ENCODE measurements around the gene M6PR. TPM values are rescaled to one million over a fixed set of nuclear protein-coding genes. Genes with fewer than 3 reads are reported as not detected.
"Not testable (repeated sequence)": the region's sequence is repeated elsewhere in the genome, so short reads cannot be mapped to it uniquely, and the experiment has no call there.

The M6PR gene
- total RNA-seq, 1 donor from 2014 or later: 117 TPM

DNA sequence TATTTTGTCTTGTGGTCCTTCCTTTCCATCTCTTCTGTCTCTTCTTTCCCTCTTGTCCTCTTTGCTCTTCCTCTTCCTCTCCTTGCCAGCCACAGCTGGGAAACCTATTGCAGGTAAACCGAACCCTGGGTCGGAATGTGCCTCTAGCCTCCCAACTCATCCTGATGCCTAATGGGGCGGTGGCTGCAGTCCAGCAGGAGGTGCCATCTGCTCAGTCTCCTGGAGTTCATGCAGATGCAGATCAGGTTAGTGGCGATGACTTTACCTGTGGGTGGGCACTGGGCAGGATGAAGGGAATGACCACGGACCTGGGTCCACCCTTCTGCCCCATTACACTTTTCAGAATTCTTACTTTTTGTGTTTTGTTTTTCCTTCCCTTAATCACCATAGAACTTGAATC is 26.9 kb downstream of the M6PR start:
- Mint-ChIP-seq H3K4me1 (no peaks in the 10 kb centered on the region), H3K36me3 (peaks cover 33% of the 10 kb centered on the region), H3K9me3 (no peaks in the 10 kb centered on the region), H3K27me3 (ENCODE audit: low read depth) (no peaks in the 10 kb centered on the region), H3K27ac (no peak overlapping the region), H3K4me3 (no peak overlapping the region)
- TF ChIP-seq, protein P1, sequence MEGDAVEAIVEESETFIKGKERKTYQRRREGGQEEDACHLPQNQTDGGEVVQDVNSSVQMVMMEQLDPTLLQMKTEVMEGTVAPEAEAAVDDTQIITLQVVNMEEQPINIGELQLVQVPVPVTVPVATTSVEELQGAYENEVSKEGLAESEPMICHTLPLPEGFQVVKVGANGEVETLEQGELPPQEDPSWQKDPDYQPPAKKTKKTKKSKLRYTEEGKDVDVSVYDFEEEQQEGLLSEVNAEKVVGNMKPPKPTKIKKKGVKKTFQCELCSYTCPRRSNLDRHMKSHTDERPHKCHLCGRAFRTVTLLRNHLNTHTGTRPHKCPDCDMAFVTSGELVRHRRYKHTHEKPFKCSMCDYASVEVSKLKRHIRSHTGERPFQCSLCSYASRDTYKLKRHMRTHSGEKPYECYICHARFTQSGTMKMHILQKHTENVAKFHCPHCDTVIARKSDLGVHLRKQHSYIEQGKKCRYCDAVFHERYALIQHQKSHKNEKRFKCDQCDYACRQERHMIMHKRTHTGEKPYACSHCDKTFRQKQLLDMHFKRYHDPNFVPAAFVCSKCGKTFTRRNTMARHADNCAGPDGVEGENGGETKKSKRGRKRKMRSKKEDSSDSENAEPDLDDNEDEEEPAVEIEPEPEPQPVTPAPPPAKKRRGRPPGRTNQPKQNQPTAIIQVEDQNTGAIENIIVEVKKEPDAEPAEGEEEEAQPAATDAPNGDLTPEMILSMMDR (IDR thresholded peaks at IDR 0.05; ENCODE audit: unreplicated experiment): no peak
- no peak for DNase-seq (ENCODE audit: low spot score in 2 of 2, unreplicated experiment in 2 of 2)

DNA sequence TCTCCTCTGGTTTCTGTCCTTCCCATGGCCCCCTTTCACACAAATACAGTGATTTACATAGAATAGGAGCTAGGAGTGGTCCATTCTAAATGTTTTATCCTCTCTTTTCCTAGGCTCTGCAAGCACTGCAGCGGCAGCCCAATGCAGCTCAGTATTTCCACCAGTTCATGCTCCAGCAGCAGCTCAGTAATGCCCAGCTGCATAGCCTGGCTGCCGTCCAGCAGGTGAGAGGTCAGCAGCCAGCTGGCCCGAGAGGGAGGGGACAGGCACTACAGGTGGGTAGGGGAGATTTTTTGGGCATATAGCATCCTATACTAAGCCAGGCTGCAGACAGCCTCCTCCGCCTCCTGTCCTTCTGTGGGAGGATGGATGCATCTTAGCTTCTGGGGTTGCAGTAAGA is 29.8 kb downstream of the M6PR start:
- H3K4me3 Mint-ChIP-seq; H3K27ac Mint-ChIP-seq; DNase-seq (ENCODE audit: low spot score in 2 of 2, unreplicated experiment in 2 of 2); H3K9me3 Mint-ChIP-seq; H3K27me3 Mint-ChIP-seq (ENCODE audit: low read depth); H3K4me1 Mint-ChIP-seq: not testable (repeated sequence)
- peaks cover 33% of the 10 kb centered on the region for H3K36me3 Mint-ChIP-seq

DNA sequence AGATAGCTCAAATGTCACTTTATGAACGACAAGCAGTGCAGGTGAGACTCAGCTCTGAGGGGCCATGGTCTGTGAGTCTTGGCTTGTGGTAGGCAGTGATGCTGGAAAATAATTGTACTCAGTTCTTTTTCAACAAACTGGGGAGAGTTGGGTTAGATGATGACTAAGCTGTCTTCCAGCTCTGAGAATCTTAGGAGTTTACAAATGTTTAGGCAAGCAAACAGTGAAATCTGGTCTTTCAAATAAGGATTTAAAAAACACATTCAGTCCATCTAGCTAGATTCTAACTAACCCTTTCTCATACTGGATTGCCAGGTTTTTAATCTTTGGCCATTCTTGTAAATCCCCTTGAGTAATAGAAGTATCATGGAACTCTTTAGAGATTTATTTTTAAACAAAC is 31.7 kb downstream of the M6PR start:
- Mint-ChIP-seq H3K27me3 (ENCODE audit: low read depth) (no peaks in the 10 kb centered on the region), H3K9me3 (no peaks in the 10 kb centered on the region), H3K4me1 (peaks cover 14% of the 10 kb centered on the region), H3K27ac (no peak overlapping the region), H3K36me3 (peaks cover 24% of the 10 kb centered on the region), H3K4me3 (no peak overlapping the region)
- DNase-seq (ENCODE audit: low spot score in 2 of 2, unreplicated experiment in 2 of 2): no peak
- TF ChIP-seq, protein P1 (IDR thresholded peaks at IDR 0.05; ENCODE audit: unreplicated experiment): no peak

DNA sequence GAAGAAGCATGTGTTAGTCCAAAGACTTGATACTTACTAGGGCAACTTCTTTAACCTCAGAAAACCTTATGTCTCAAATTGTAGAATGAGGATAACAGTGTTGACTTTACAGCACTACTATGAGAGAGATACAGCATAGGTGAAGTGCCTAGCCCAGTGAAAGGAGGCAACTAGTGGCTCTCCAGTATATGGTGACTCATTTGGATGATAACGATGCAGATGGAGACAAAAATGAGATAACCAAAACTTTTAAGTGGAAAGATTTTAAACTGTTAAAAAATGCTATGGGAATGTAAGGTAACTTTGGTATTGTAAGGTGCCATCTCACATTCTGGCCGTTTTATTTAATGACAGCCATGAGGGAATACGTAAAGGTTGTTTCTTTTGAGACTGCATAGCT is 32.4 kb downstream of the M6PR start:
- no peaks in the 10 kb centered on the region for H3K9me3 Mint-ChIP-seq
- peaks cover 21% of the 10 kb centered on the region for H3K4me1 Mint-ChIP-seq
- no peak overlapping the region for H3K27ac Mint-ChIP-seq
- TF ChIP-seq, protein P1 (IDR thresholded peaks at IDR 0.05; ENCODE audit: unreplicated experiment): no peak
- H3K36me3 Mint-ChIP-seq: peaks cover 18% of the 10 kb centered on the region
- H3K4me3 Mint-ChIP-seq: no peak overlapping the region
- DNase-seq (ENCODE audit: low spot score in 2 of 2, unreplicated experiment in 2 of 2): no peak
- H3K27me3 Mint-ChIP-seq (ENCODE audit: low read depth): no peaks in the 10 kb centered on the region

DNA sequence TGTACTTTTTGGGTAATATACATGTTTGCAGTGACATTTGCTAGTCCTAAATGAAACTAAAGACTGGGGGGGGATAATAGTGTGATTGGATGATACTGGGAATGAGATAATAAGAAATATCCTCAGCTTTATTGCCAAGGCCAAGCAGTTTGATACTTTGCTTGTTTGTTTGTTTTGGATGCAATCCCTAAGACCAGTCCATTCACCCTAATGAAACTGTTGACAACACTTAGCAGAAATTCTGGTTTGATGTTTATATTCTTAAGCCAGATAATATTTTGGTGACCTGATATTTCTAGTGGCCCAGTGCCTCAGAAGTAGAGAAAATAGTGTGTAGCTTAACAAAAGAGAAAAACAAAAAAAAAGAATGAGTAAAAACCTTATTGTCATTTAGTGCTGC is 33.3 kb downstream of the M6PR start:
- Mint-ChIP-seq H3K9me3 (no peaks in the 10 kb centered on the region), H3K36me3 (peaks cover 13% of the 10 kb centered on the region), H3K27me3 (ENCODE audit: low read depth) (no peaks in the 10 kb centered on the region), H3K27ac (no peak overlapping the region), H3K4me3 (no peak overlapping the region), H3K4me1 (peaks cover 30% of the 10 kb centered on the region)
- TF ChIP-seq, protein P1 (IDR thresholded peaks at IDR 0.05; ENCODE audit: unreplicated experiment): no peak
- no peak for DNase-seq (ENCODE audit: low spot score in 2 of 2, unreplicated experiment in 2 of 2)

DNA sequence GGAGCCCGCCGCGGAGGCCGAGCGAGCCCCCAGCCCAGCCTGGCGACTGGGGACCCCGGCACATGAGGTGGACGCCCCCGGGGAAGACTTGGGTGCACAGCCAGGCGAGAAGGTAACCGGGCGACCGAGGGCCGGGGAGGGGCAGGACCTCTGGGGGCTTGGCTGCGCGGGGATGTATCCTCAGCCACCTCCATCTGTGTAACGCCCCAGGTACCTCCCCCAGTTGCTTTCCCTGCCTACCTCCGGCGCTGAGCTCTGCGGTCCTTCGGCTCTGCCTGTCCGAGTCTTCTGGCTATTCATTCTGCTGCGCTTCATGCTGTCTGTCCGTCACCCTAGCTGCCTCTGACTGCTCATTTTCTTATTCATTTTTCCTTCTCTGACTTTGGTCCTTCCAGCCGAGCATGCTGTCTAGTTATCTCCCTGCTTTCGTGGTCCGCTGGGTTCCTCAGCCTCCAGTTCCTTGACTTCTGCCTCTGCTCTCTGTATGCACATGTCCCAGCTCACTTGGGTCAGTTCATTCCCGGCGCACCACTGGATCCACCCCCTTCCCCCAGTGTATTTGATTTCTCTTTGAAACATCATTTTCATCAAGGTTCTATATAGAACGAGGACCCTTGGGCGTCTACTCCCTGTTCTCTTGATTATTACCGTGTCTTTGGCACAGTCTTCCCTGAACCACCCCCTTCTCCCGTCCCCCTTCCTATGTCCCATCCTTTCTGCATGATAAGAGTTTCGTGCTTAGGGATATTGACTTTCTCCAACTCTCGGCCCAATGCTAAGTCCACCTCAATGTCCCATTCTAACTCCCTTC is 34.5 kb downstream of the M6PR start:
- H3K27me3 Mint-ChIP-seq (ENCODE audit: low read depth): no peaks in the 10 kb centered on the region
- peak; percentile 44 to 69 for DNase-seq (ENCODE audit: low spot score in 2 of 2, unreplicated experiment in 2 of 2)
- H3K27ac Mint-ChIP-seq: no peak overlapping the region
- peaks cover 33% of the 10 kb centered on the region for H3K4me1 Mint-ChIP-seq
- no peak overlapping the region for H3K4me3 Mint-ChIP-seq
- peaks cover 8% of the 10 kb centered on the region for H3K36me3 Mint-ChIP-seq
- no peaks in the 10 kb centered on the region for H3K9me3 Mint-ChIP-seq
- TF ChIP-seq, protein P1 (IDR thresholded peaks at IDR 0.05; ENCODE audit: unreplicated experiment): no peak

DNA sequence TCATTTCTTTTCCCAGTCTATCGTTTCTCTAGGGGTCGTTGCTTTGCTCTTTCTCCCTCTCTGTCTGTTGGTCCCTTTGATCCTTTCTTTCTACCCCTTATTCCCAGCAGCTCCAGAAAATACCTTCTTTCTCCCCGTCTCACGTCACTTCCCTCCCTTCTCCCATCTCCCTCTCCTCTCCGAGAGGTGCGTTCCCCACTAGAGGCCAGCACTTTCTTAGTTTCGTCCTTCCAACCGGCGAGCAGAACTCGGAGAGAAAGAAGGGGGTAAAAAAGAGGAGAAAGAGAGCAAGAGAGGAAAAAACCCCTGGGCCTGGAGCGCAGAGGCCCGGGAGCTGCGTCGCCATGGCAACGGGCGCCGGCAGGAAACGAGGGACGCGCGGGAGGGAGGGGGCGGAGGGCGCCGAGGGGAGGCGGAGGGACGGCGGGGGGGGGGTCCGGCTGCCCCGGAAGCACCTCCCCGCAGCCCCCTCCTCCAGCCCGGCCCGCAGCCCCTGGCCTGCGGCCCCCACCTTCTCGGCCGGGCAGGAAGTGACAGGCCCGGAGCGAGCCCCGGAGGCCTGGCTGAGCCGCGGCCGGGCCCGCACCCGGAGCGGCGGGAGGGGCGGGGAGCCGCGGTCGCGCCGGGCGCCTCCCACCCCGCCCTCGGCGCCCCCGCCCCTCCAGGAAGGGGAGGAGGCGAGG is 35.3 kb downstream of the M6PR start, which contains the start of gene PHC1:
TSS of gene PHC1 (plus strand) at position 477 of the 683 bp plus-strand sequence. CDS start 3,169 bp downstream, outside the sequence.
- H3K9me3 Mint-ChIP-seq; H3K27me3 Mint-ChIP-seq (ENCODE audit: low read depth); H3K36me3 Mint-ChIP-seq: not testable (repeated sequence)
- peak within 1 kb of the TSS; percentile 98 for H3K27ac Mint-ChIP-seq
- peaks cover 36% of the 10 kb centered on the region for H3K4me1 Mint-ChIP-seq
- DNase-seq (ENCODE audit: low spot score in 2 of 2, unreplicated experiment in 2 of 2): peak; percentile 79 to 80
- H3K4me3 Mint-ChIP-seq: peak within 1 kb of the TSS; percentile 92
